ENCODE measurements around the gene SLC13A3. TPM values are rescaled to one million over a fixed set of nuclear protein-coding genes. Genes with fewer than 3 reads are reported as not detected.

Gene SLC13A3
- total RNA-seq, 1 experiment from 2014 or later, result not detected

- Mint-ChIP-seq H3K27me3 (ENCODE audit: unreplicated experiment) (no peaks in the 10 kb centered on the region), H3K4me3 (ENCODE audit: low read depth, unreplicated experiment) (peak within 1 kb of the TSS; percentile 77), H3K36me3 (ENCODE audit: insufficient read depth, unreplicated experiment) (peaks cover 30% of the 10 kb centered on the region), H3K27ac (ENCODE audit: unreplicated experiment) (peak within 1 kb of the TSS; percentile 69), H3K9me3 (ENCODE audit: low read depth, unreplicated experiment) (peaks cover 7% of the 10 kb centered on the region), H3K4me1 (ENCODE audit: low read depth, unreplicated experiment) (peaks cover 2% of the 10 kb centered on the region)
- peak; percentile 51 for TF ChIP-seq CTCF (IDR thresholded peaks at IDR 0.05; ENCODE audit: unreplicated experiment)
- CTCF ChIA-PET, result interaction anchor here (0.5 to 1.8 kb wide), 12 partner anchors 15 to 933 kb away, joined by 3 to 9 read pairs (median 4); no protein-coding TSS in a partner anchor
- intact Hi-C loops (cut with micrococcal nuclease; ENCODE audit: unreplicated experiment), result no loop called here
- BruUV-seq (replicated peaks), result no TSS peak
- DNase-seq, result peak; percentile 100
These were observed 38.0 kb upstream of the SLC13A3 start, which contains the start of gene TP53RK for GRCh38 chr20:46689082-46689753. TSS of gene TP53RK (minus strand) at chr20:46689444. CDS start at chr20:46689414, 30 bp downstream.

GRCh38 chr20:46688151-46689081 lies 37.2 kb upstream of the SLC13A3 start:
- peaks cover 7% of the 10 kb centered on the region for H3K9me3 Mint-ChIP-seq (ENCODE audit: low read depth, unreplicated experiment)
- H3K27me3 Mint-ChIP-seq (ENCODE audit: unreplicated experiment), result no peaks in the 10 kb centered on the region
- intact Hi-C loops (cut with micrococcal nuclease; ENCODE audit: unreplicated experiment), result no loop called here
- H3K27ac Mint-ChIP-seq (ENCODE audit: unreplicated experiment), result peak overlapping the region; percentile 69
- DNase-seq, result no peak
- CTCF ChIA-PET, result interaction anchor here (0.5 to 1.8 kb wide), 11 partner anchors 8 to 933 kb away, joined by 3 to 9 read pairs (median 4); no protein-coding TSS in a partner anchor
- peaks cover 9% of the 10 kb centered on the region for H3K4me1 Mint-ChIP-seq (ENCODE audit: low read depth, unreplicated experiment)
- BruUV-seq (replicated peaks), result TSS peak; percentile 33
- TF ChIP-seq CTCF (IDR thresholded peaks at IDR 0.05; ENCODE audit: unreplicated experiment), result no peak
- peaks cover 30% of the 10 kb centered on the region for H3K36me3 Mint-ChIP-seq (ENCODE audit: insufficient read depth, unreplicated experiment)
- H3K4me3 Mint-ChIP-seq (ENCODE audit: low read depth, unreplicated experiment), result peak overlapping the region; percentile 77

DNA sequence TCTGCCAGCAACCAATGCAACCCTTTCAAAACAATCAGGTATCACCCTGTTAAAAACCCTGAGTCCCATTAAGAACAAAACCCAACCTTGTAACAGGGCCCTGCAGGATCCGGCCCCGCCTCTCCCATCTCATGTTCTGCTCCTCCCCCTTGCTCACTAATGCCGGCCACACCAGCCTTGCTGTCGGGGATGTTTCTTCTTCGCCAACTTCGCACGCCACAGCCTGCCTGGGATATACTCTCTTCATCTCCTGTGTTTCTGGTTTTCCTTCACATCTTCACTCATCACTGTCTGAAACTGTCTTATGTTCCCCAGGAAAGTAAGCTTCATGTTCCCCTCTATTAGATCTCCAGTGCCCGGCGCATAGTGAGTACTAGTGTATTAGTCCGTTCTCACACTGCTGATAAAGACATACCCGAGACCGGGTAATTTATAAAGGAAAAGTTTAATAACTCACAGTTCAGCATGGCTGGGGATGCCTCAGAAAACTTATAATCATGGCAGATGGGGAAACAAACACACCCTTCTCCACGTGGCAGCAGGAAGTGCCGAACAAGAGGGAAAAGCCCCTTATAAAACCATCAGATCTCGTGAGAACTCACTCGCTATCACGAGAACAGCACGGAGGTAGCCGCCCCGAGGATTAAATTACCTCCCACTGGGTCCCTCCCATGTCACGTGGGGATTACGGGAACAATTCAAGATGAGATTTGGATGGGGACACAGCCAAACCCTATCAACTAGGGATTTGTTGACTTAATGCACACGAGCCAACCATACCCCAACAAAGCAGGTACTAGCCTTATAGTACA lies 32.9 kb upstream of the SLC13A3 start:
- no peak for TF ChIP-seq CTCF (IDR thresholded peaks at IDR 0.05; ENCODE audit: unreplicated experiment)
- Mint-ChIP-seq H3K4me3 (ENCODE audit: low read depth, unreplicated experiment) (no peak overlapping the region), H3K36me3 (ENCODE audit: insufficient read depth, unreplicated experiment) (peaks cover 21% of the 10 kb centered on the region), H3K4me1 (ENCODE audit: low read depth, unreplicated experiment) (peaks cover 18% of the 10 kb centered on the region), H3K27ac (ENCODE audit: unreplicated experiment) (no peak overlapping the region), H3K27me3 (ENCODE audit: unreplicated experiment) (no peaks in the 10 kb centered on the region), H3K9me3 (ENCODE audit: low read depth, unreplicated experiment) (no peaks in the 10 kb centered on the region)
- DNase-seq, result no peak
- CTCF ChIA-PET, result no interaction called here
- intact Hi-C loops (cut with micrococcal nuclease; ENCODE audit: unreplicated experiment), result no loop called here
- BruUV-seq (replicated peaks), result no TSS peak

DNA sequence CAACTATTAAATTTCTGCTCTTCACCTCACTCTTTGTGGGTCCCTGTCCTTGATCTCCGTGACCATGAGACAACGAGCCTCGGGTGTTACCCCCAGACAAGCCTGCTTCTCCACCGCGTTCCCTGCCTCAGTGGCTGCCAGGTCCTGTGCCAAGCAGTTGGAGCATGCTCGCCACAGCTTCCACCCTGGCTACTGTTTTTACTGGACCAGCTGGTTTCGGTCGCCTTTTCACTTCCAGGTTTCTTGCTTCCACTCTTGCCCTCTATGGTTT lies 32.3 kb upstream of the SLC13A3 start:
- Mint-ChIP-seq H3K36me3 (ENCODE audit: insufficient read depth, unreplicated experiment) (peaks cover 20% of the 10 kb centered on the region), H3K4me3 (ENCODE audit: low read depth, unreplicated experiment) (no peak overlapping the region), H3K4me1 (ENCODE audit: low read depth, unreplicated experiment) (peaks cover 18% of the 10 kb centered on the region), H3K27me3 (ENCODE audit: unreplicated experiment) (no peaks in the 10 kb centered on the region), H3K27ac (ENCODE audit: unreplicated experiment) (no peak overlapping the region), H3K9me3 (ENCODE audit: low read depth, unreplicated experiment) (no peaks in the 10 kb centered on the region)
- TF ChIP-seq CTCF (IDR thresholded peaks at IDR 0.05; ENCODE audit: unreplicated experiment), result no peak
- no TSS peak for BruUV-seq (replicated peaks)
- intact Hi-C loops (cut with micrococcal nuclease; ENCODE audit: unreplicated experiment), result no loop called here
- DNase-seq, result no peak
- CTCF ChIA-PET, result no interaction called here
